Left colon (tissue), 2 donors: ENCODE data around the gene TXNRD2. TPM values are rescaled to one million over a fixed set of nuclear protein-coding genes. Genes with fewer than 3 reads are reported as not detected.

Source experiments
- ATAC-seq: fragments of 200-7000 bp; cut with Tn5 transposase; one replicate; pipeline ENCODE4 v1.9.1; 2020; ENCODE audit warnings: mild to moderate bottlenecking, moderate library complexity
- DNase-seq, 2 donors: peaks; one replicate each; pipeline ENCODE4 v3.0.0-alpha.2; 2020
- intact Hi-C, 2 donors: fragments of 100-400 bp; cut with DNase I in 1 of 2; cut with micrococcal nuclease in 1 of 2; formaldehyde crosslinking; loops; one replicate each; pipeline versions ENCODE4 v1.11.2 to v1.14.0; 2022; cut with DNase I, micrococcal nuclease
- total RNA-seq, 2 donors: library from RNA; stranded (reverse); fragmentation: NEBNext Ultra II Directional; extraction: Animal tissue kit (Norgen Biotek cat#: 25700); gene quantifications; one replicate each; pipeline ENCODE4 v1.2.1, GENCODE V29; 2021
- donor health status: DM: no; HTN: no; CAD: no.
- donor health status: DM: yes; HTN: yes; CAD: no.

TXNRD2 gene
- total RNA-seq, 2 donors from 2014 or later = 18.2 to 21.5 TPM

- intact Hi-C loops = no loop called here
Measured at GRCh38 chr22:19876314-19876940, 65.2 kb downstream of the TXNRD2 start.

GRCh38 chr22:19875531-19876313 lies 65.9 kb downstream of the TXNRD2 start:
- ATAC-seq = no peak
- peak in 1 of 2 donors; percentile 22 for DNase-seq
- intact Hi-C loops = no loop called here

More at GRCh38 chr22:19876314-19876940, 65.2 kb downstream of the TXNRD2 start:
- ATAC-seq = peak; percentile 26
- peak in 1 of 2 donors; percentile 24 for DNase-seq

GRCh38 chr22:19875061-19875530 lies 66.5 kb downstream of the TXNRD2 start:
- intact Hi-C loops = no loop called here
- DNase-seq = peak in 1 of 2 donors; percentile 18
- ATAC-seq = no peak

GRCh38 chr22:19874307-19875060 lies 67.1 kb downstream of the TXNRD2 start:
- DNase-seq = peak; percentile 38 to 45
- peak; percentile 38 for ATAC-seq
- intact Hi-C loops = no loop called here

GRCh38 chr22:19873960-19874306 lies 67.7 kb downstream of the TXNRD2 start:
- ATAC-seq (no peak), DNase-seq (no peak)
- intact Hi-C loops = no loop called here

- DNase-seq = peak; percentile 53 to 78
- intact Hi-C loops = no loop called here
- peak; percentile 81 for ATAC-seq
Measured at GRCh38 chr22:19873138-19873959, 68.3 kb downstream of the TXNRD2 start.

GRCh38 chr22:19872779-19873137 lies 68.9 kb downstream of the TXNRD2 start:
- intact Hi-C loops = no loop called here
- ATAC-seq (peak; percentile 38), DNase-seq (peak in 1 of 2 donors; percentile 38)

GRCh38 chr22:19871845-19872778 lies 69.5 kb downstream of the TXNRD2 start:
- DNase-seq = peak in 1 of 2 donors; percentile 23
- no peak for ATAC-seq
- intact Hi-C loops = no loop called here

GRCh38 chr22:19871023-19871844 lies 70.4 kb downstream of the TXNRD2 start:
- ATAC-seq (no peak), DNase-seq (no peak)
- intact Hi-C loops = no loop called here

GRCh38 chr22:19870153-19871022 lies 71.2 kb downstream of the TXNRD2 start:
- intact Hi-C loops = no loop called here
- DNase-seq (peak in 1 of 2 donors; percentile 24), ATAC-seq (no peak)

- ATAC-seq = no peak
- no peak for DNase-seq
- intact Hi-C loops = no loop called here
Measured at GRCh38 chr22:19869497-19870152, 72.0 kb downstream of the TXNRD2 start.

GRCh38 chr22:19868773-19869471 lies 72.7 kb downstream of the TXNRD2 start:
- intact Hi-C loops = no loop called here
- ATAC-seq (peak; percentile 46), DNase-seq (peak; percentile 24 to 49)

GRCh38 chr22:19868333-19868732 lies 73.3 kb downstream of the TXNRD2 start:
- intact Hi-C loops = no loop called here

GRCh38 chr22:19867617-19868016 lies 74.0 kb downstream of the TXNRD2 start:
- DNase-seq (no peak), ATAC-seq (no peak)
- intact Hi-C loops = no loop called here

More at GRCh38 chr22:19868333-19868732, 73.3 kb downstream of the TXNRD2 start:
- DNase-seq = no peak
- no peak for ATAC-seq

GRCh38 chr22:19866665-19867009 lies 75.0 kb downstream of the TXNRD2 start:
- ATAC-seq (no peak), DNase-seq (no peak)
- intact Hi-C loops = no loop called here
